H1 (cell line): ENCODE data around the gene ANKRD29.

Source experiments
- BACH1 ChIP-seq: IDR thresholded peaks from 2 replicates; pipeline ENCODE4 v1.6.1; 2012; ENCODE audit warnings: low read length, improper control_type of control experiment
- CTCF ChIP-seq, 3 experiments: IDR thresholded peaks; 1 replicate in 2 of 3; 2 replicates in 1 of 3; pipeline versions ENCODE4 v1.5.1 to v1.6.1; 2011; ENCODE audit warnings: low read length in 3 of 3, mild to moderate bottlenecking in 3 of 3, inconsistent platforms in 2 of 3, low read depth in 1 of 3, moderate library complexity in 1 of 3; ENCODE audit not compliant: insufficient read depth in 1 of 3; ENCODE audit errors: control extremely low read depth in 1 of 3
- FOSL1 ChIP-seq: IDR thresholded peaks from 2 replicates; pipeline ENCODE4 v1.6.1; 2011; ENCODE audit warnings: mild to moderate bottlenecking, low read depth, low read length, moderate library complexity; ENCODE audit not compliant: insufficient read depth
- POLR2A ChIP-seq, 2 experiments: IDR thresholded peaks; 1 replicate in 1 of 2; 2 replicates in 1 of 2; pipeline ENCODE4 v1.6.1; 2011; ENCODE audit warnings: low read depth in 2 of 2, low read length in 2 of 2, mild to moderate bottlenecking in 2 of 2; ENCODE audit errors: control extremely low read depth in 1 of 2
- POLR2AphosphoS5 ChIP-seq: IDR thresholded peaks from 2 replicates; pipeline ENCODE4 v1.6.1; 2011; ENCODE audit warnings: low read depth, low read length
- USF2 ChIP-seq: IDR thresholded peaks from 2 replicates; pipeline ENCODE4 v1.6.1; 2011; ENCODE audit warnings: low read length, improper control_type of control experiment
- YY1 ChIP-seq: IDR thresholded peaks from 2 replicates; pipeline ENCODE4 v1.6.1; 2011; ENCODE audit warnings: low read depth, mild to moderate bottlenecking, low read length

- TF ChIP-seq POLR2A (IDR thresholded peaks at IDR 0.05; ENCODE audit: control extremely low read depth in 1 of 2, low read depth in 2 of 2, low read length in 2 of 2) (no peak), YY1 (no peak), CTCF (IDR thresholded peaks at IDR 0.05; ENCODE audit: control extremely low read depth in 1 of 3, insufficient read depth in 1 of 3, low read depth in 1 of 3, low read length in 3 of 3) (no peak), USF2 (no peak), POLR2AphosphoS5 (no peak), BACH1 (no peak), FOSL1 (no peak)
Measured at GRCh38 chr18:23636071-23636399, 26.7 kb downstream of the ANKRD29 start.
